Measurements from ENCODE around the gene G0S2. TPM values are rescaled to one million over a fixed set of nuclear protein-coding genes. Genes with fewer than 3 reads are reported as not detected.
A peak's percentile ranks its signal among the peaks of the same experiment; 100 is the strongest.

G0S2 gene
- total and polyA plus RNA-seq, 4 donors: 9.6 to 347 (median 166) TPM

DNA sequence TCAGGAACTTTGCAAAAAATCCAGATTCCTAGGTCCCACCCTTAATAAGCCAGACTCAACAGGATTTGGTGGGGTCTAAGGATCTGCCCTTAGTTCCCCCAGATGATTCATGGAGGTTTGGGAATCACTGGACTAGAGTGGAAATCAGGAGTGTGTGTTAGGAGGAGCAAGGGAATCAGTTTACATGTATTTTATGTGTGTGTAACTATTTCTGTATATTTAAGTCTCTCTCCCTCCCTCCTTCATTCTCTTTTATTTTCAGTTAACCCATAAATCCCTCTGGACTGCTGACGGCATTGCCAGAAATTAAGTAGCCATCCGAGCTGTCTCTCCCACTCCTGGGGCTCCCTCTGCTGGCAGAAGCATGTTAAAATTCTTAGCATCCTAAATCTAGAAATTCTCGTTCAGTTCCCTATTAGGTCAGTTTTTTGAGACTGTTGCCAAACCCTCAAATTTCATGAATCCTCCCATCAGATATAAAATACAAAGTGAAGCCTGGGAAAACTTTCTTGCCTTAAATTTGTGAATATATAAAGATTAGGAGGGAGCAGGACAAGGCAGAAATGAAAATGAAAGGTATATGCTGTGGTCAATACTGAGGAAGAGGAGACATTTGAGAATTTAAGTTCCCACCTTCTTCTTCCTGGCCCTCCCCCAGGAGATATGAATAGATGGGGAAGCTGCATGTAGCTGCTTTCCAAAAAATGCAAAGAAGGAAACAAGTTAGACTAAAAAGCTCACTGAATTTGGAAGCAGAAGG is 17.7 kb downstream of the G0S2 start:
- TF ChIP-seq RXRA (IDR thresholded peaks at IDR 0.05): peak in 1 of 2 donors; percentile 46
- TF ChIP-seq RAD21 (IDR thresholded peaks at IDR 0.05): peak; percentile 99 to 100
- TF ChIP-seq, protein P1, sequence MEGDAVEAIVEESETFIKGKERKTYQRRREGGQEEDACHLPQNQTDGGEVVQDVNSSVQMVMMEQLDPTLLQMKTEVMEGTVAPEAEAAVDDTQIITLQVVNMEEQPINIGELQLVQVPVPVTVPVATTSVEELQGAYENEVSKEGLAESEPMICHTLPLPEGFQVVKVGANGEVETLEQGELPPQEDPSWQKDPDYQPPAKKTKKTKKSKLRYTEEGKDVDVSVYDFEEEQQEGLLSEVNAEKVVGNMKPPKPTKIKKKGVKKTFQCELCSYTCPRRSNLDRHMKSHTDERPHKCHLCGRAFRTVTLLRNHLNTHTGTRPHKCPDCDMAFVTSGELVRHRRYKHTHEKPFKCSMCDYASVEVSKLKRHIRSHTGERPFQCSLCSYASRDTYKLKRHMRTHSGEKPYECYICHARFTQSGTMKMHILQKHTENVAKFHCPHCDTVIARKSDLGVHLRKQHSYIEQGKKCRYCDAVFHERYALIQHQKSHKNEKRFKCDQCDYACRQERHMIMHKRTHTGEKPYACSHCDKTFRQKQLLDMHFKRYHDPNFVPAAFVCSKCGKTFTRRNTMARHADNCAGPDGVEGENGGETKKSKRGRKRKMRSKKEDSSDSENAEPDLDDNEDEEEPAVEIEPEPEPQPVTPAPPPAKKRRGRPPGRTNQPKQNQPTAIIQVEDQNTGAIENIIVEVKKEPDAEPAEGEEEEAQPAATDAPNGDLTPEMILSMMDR (IDR thresholded peaks at IDR 0.05; ENCODE audit: low read depth, low read length, missing input control): peak; percentile 87
- TF ChIP-seq YY1 (IDR thresholded peaks at IDR 0.05): peak; percentile 23
- TF ChIP-seq NR2F2 (IDR thresholded peaks at IDR 0.05): no peak
- no peak for TF ChIP-seq GABPA (IDR thresholded peaks at IDR 0.05 in 1 of 2, conservative IDR thresholded peaks at IDR 0.05 in 1 of 2)
- DNase-seq (ENCODE audit: low spot score): peak; percentile 77
- H3K9me3 ChIP-seq (ENCODE audit: control insufficient read depth in 4 of 4, low read length in 3 of 4): no peaks in the 10 kb centered on the region
- no peaks in the 10 kb centered on the region for H3K27me3 ChIP-seq (ENCODE audit: control insufficient read depth in 4 of 4, insufficient read depth in 4 of 4, low read length in 3 of 4)
- no peak overlapping the region for H3K4me3 ChIP-seq (ENCODE audit: low read depth in 1 of 3, low read length in 3 of 3)
- H3K27ac ChIP-seq (ENCODE audit: low read depth in 1 of 2, low read length in 2 of 2): no peak overlapping the region
- 1% methylated on average over 3 of the region's 3 CpGs for whole genome bisulfite sequencing
- peaks cover 6 to 18% (median 11%) of the 10 kb centered on the region in 4 donors for H3K4me1 ChIP-seq (ENCODE audit: control insufficient read depth in 4 of 4, insufficient read depth in 4 of 4, low read length in 3 of 4)
- H3K36me3 ChIP-seq (ENCODE audit: control insufficient read depth in 4 of 4, insufficient read depth in 3 of 4, low read depth in 1 of 4, low read length in 3 of 4): no peaks in the 10 kb centered on the region
- peak overlapping the region in 1 of 2 donors; percentile 7 for H3K9ac ChIP-seq (ENCODE audit: low read depth in 1 of 2, low read length in 2 of 2)

DNA sequence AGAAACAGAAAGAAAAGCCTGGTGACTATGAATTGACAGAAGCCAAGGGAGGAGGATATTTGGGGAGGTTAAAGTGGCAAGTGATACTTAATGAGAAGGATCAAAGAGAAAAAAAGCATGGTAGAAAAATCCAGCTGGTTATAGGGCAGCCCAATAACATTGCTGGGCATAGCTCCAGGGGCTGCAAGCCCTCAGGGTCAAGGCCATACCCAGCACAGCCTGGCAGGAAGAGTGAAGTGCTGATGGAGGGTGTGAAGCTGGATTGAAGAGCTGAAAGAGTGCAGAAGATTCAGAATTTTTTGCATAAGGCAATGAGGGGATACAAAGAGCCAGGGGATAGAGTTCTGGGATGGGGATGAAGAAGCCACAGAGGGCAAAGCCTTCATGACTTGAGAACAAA is 21.5 kb downstream of the G0S2 start:
- Histone ChIP-seq H3K27me3 (ENCODE audit: control insufficient read depth in 4 of 4, insufficient read depth in 4 of 4, low read length in 3 of 4) (no peaks in the 10 kb centered on the region), H3K9ac (ENCODE audit: low read depth in 1 of 2, low read length in 2 of 2) (no peak overlapping the region), H3K27ac (ENCODE audit: low read depth in 1 of 2, low read length in 2 of 2) (peak overlapping the region; percentile 11 to 56), H3K4me1 (ENCODE audit: control insufficient read depth in 4 of 4, insufficient read depth in 4 of 4, low read length in 3 of 4) (peaks cover 12 to 27% (median 19%) of the 10 kb centered on the region in 4 donors), H3K9me3 (ENCODE audit: control insufficient read depth in 4 of 4, low read length in 3 of 4) (no peaks in the 10 kb centered on the region), H3K36me3 (ENCODE audit: control insufficient read depth in 4 of 4, insufficient read depth in 3 of 4, low read depth in 1 of 4, low read length in 3 of 4) (no peaks in the 10 kb centered on the region), H3K4me3 (ENCODE audit: low read depth in 1 of 3, low read length in 3 of 3) (no peak overlapping the region)
- DNase-seq (ENCODE audit: low spot score): no peak
- TF ChIP-seq, protein P2, sequence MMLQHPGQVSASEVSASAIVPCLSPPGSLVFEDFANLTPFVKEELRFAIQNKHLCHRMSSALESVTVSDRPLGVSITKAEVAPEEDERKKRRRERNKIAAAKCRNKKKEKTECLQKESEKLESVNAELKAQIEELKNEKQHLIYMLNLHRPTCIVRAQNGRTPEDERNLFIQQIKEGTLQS (IDR thresholded peaks at IDR 0.05): no peak
- TF ChIP-seq, protein P3, sequence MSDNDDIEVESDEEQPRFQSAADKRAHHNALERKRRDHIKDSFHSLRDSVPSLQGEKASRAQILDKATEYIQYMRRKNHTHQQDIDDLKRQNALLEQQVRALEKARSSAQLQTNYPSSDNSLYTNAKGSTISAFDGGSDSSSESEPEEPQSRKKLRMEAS (IDR thresholded peaks at IDR 0.05): peak; percentile 65
- TF ChIP-seq YY1 (IDR thresholded peaks at IDR 0.05) (peak; percentile 84), RXRA (IDR thresholded peaks at IDR 0.05) (peak; percentile 71 to 82), EGR1 (IDR thresholded peaks at IDR 0.05; ENCODE audit: low read depth in 2 of 2) (no peak), HNF4G (IDR thresholded peaks at IDR 0.05) (peak; percentile 32), JUND (IDR thresholded peaks at IDR 0.05) (peak in 1 of 2 donors; percentile 20), FOXA2 (IDR thresholded peaks at IDR 0.05) (no peak), NR2F2 (IDR thresholded peaks at IDR 0.05) (peak; percentile 49), GABPA (IDR thresholded peaks at IDR 0.05 in 1 of 2, conservative IDR thresholded peaks at IDR 0.05 in 1 of 2) (no peak), SP1 (IDR thresholded peaks at IDR 0.05) (peak; percentile 43), FOXA1 (IDR thresholded peaks at IDR 0.05) (no peak), HNF4A (conservative IDR thresholded peaks at IDR 0.05) (peak; percentile 83 to 84), TAF1 (conservative IDR thresholded peaks at IDR 0.05) (no peak), RAD21 (IDR thresholded peaks at IDR 0.05) (peak; percentile 39 to 53)
- TF ChIP-seq, protein P1 (IDR thresholded peaks at IDR 0.05; ENCODE audit: low read depth, low read length, missing input control): no peak
- TF ChIP-seq, protein P4, sequence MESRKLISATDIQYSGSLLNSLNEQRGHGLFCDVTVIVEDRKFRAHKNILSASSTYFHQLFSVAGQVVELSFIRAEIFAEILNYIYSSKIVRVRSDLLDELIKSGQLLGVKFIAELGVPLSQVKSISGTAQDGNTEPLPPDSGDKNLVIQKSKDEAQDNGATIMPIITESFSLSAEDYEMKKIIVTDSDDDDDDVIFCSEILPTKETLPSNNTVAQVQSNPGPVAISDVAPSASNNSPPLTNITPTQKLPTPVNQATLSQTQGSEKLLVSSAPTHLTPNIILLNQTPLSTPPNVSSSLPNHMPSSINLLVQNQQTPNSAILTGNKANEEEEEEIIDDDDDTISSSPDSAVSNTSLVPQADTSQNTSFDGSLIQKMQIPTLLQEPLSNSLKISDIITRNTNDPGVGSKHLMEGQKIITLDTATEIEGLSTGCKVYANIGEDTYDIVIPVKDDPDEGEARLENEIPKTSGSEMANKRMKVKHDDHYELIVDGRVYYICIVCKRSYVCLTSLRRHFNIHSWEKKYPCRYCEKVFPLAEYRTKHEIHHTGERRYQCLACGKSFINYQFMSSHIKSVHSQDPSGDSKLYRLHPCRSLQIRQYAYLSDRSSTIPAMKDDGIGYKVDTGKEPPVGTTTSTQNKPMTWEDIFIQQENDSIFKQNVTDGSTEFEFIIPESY (IDR thresholded peaks at IDR 0.05): peak; percentile 48
- TF ChIP-seq, protein P5, sequence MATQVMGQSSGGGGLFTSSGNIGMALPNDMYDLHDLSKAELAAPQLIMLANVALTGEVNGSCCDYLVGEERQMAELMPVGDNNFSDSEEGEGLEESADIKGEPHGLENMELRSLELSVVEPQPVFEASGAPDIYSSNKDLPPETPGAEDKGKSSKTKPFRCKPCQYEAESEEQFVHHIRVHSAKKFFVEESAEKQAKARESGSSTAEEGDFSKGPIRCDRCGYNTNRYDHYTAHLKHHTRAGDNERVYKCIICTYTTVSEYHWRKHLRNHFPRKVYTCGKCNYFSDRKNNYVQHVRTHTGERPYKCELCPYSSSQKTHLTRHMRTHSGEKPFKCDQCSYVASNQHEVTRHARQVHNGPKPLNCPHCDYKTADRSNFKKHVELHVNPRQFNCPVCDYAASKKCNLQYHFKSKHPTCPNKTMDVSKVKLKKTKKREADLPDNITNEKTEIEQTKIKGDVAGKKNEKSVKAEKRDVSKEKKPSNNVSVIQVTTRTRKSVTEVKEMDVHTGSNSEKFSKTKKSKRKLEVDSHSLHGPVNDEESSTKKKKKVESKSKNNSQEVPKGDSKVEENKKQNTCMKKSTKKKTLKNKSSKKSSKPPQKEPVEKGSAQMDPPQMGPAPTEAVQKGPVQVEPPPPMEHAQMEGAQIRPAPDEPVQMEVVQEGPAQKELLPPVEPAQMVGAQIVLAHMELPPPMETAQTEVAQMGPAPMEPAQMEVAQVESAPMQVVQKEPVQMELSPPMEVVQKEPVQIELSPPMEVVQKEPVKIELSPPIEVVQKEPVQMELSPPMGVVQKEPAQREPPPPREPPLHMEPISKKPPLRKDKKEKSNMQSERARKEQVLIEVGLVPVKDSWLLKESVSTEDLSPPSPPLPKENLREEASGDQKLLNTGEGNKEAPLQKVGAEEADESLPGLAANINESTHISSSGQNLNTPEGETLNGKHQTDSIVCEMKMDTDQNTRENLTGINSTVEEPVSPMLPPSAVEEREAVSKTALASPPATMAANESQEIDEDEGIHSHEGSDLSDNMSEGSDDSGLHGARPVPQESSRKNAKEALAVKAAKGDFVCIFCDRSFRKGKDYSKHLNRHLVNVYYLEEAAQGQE (IDR thresholded peaks at IDR 0.05): peak; percentile 29
